Left ventricle myocardium inferior (tissue), 1 donor: ENCODE results near the gene CLSTN3. TPM values are rescaled to one million over a fixed set of nuclear protein-coding genes. Genes with fewer than 3 reads are reported as not detected.
A peak's percentile ranks its signal among the peaks of the same experiment; 100 is the strongest.
"Not testable (repeated sequence)": the region's sequence is repeated elsewhere in the genome, so short reads cannot be mapped to it uniquely, and the experiment has no call there.

ENCODE experiments used
- DNase-seq: peaks from one replicate; pipeline ENCODE4 v3.0.0-alpha.2; 2020
- H3K27ac ChIP-seq: fragments of 200-600 bp; replicated peaks from 2 replicates; pipeline ENCODE4 v1.8.0; 2021
- H3K27me3 ChIP-seq: fragments of 200-600 bp; 2 replicates; pipeline ENCODE4 v1.8.0; 2021; ENCODE audit warnings: low read depth
- H3K36me3 ChIP-seq: fragments of 200-600 bp; 2 replicates; pipeline ENCODE4 v1.8.0; 2021
- H3K4me1 ChIP-seq: fragments of 200-600 bp; 2 replicates; pipeline ENCODE4 v1.8.0; 2021
- H3K4me3 ChIP-seq: fragments of 200-600 bp; 2 replicates; pipeline ENCODE4 v1.8.0; 2021; ENCODE audit warnings: mild to moderate bottlenecking, moderate library complexity
- H3K9me3 ChIP-seq: fragments of 200-600 bp; replicated peaks from 2 replicates; pipeline ENCODE4 v1.8.0; 2021
- CTCF ChIP-seq: fragments of 200-600 bp; IDR thresholded peaks from 2 replicates; pipeline ENCODE4 v1.8.0; 2021; ENCODE audit warnings: antibody characterized with exemption, mild to moderate bottlenecking, borderline replicate concordance
- intact Hi-C: fragments of 100-400 bp; cut with micrococcal nuclease; formaldehyde crosslinking; loops from one replicate; pipeline ENCODE4 v1.11.0; 2022
- total RNA-seq: library from RNA; stranded (reverse); fragmentation: NEBNext Ultra II Directional; extraction: Animal tissue kit (Norgen Biotek cat#: 25700); gene quantifications from one replicate; pipeline ENCODE4 v1.2.1, GENCODE V29; 2021
- donor health status: DM: no; HTN: yes; CAD: no; lungs with severe emphysema.

CLSTN3 gene
- total RNA-seq, 1 donor from 2014 or later, result 4.6 TPM

GRCh38 chr12:7101047-7101693 is 29.0 kb upstream of the CLSTN3 start:
- peaks cover 20% of the 10 kb centered on the region for H3K36me3 ChIP-seq
- intact Hi-C loops, result no loop called here

GRCh38 chr12:7101694-7102131 is 28.5 kb upstream of the CLSTN3 start:
- Histone ChIP-seq H3K4me3 (peak overlapping the region; percentile 5), H3K27ac (peak overlapping the region; percentile 54), H3K36me3 (peaks cover 21% of the 10 kb centered on the region), H3K9me3 (peaks cover 10% of the 10 kb centered on the region), H3K4me1 (peaks cover 9% of the 10 kb centered on the region), H3K27me3 (no peaks in the 10 kb centered on the region)
- intact Hi-C loops, result no loop called here
- TF ChIP-seq CTCF, result no peak
- DNase-seq, result no peak

More at GRCh38 chr12:7101047-7101693, 29.0 kb upstream of the CLSTN3 start:
- no peaks in the 10 kb centered on the region for H3K27me3 ChIP-seq
- TF ChIP-seq CTCF, result no peak
- H3K4me3 ChIP-seq, result peak overlapping the region; percentile 5
- peaks cover 6% of the 10 kb centered on the region for H3K9me3 ChIP-seq
- peaks cover 9% of the 10 kb centered on the region for H3K4me1 ChIP-seq
- no peak for DNase-seq
- peak overlapping the region; percentile 54 for H3K27ac ChIP-seq

GRCh38 chr12:7102582-7102981 is 27.6 kb upstream of the CLSTN3 start:
- peak overlapping the region; percentile 54 for H3K27ac ChIP-seq
- no peak for DNase-seq
- no peak overlapping the region for H3K4me3 ChIP-seq
- intact Hi-C loops, result no loop called here
- no peaks in the 10 kb centered on the region for H3K27me3 ChIP-seq
- peaks cover 9% of the 10 kb centered on the region for H3K4me1 ChIP-seq
- no peak for TF ChIP-seq CTCF
- H3K9me3 ChIP-seq, result peaks cover 10% of the 10 kb centered on the region
- peaks cover 21% of the 10 kb centered on the region for H3K36me3 ChIP-seq

GRCh38 chr12:7103837-7104584 is 26.2 kb upstream of the CLSTN3 start:
- DNase-seq, result no peak
- H3K36me3 ChIP-seq, result peaks cover 15% of the 10 kb centered on the region

GRCh38 chr12:7106082-7106481 is 24.1 kb upstream of the CLSTN3 start:
- Histone ChIP-seq H3K27ac (no peak overlapping the region), H3K9me3 (peaks cover 10% of the 10 kb centered on the region), H3K4me3 (no peak overlapping the region), H3K36me3 (peaks cover 4% of the 10 kb centered on the region), H3K27me3 (no peaks in the 10 kb centered on the region), H3K4me1 (peaks cover 25% of the 10 kb centered on the region)
- intact Hi-C loops, result loop anchor here (5.0 kb wide), 1 partner anchor 44 kb away; the partner anchor contains the start of gene C1S
- no peak for TF ChIP-seq CTCF
- DNase-seq, result no peak

More at GRCh38 chr12:7103837-7104584, 26.2 kb upstream of the CLSTN3 start:
- no peak overlapping the region for H3K4me3 ChIP-seq
- no peaks in the 10 kb centered on the region for H3K27me3 ChIP-seq
- intact Hi-C loops, result no loop called here
- peaks cover 20% of the 10 kb centered on the region for H3K4me1 ChIP-seq
- no peak overlapping the region for H3K27ac ChIP-seq
- no peak for TF ChIP-seq CTCF
- peaks cover 10% of the 10 kb centered on the region for H3K9me3 ChIP-seq

- intact Hi-C loops, result loop anchor here (5.0 kb wide), 1 partner anchor 45 kb away; the partner anchor contains the start of gene C1S
- Histone ChIP-seq H3K4me1 (peaks cover 20% of the 10 kb centered on the region), H3K4me3 (peak overlapping the region; percentile 69)
Observed at GRCh38 chr12:7107181-7107580, 23.0 kb upstream of the CLSTN3 start.

More at GRCh38 chr12:7107181-7107580, 23.0 kb upstream of the CLSTN3 start:
- H3K9me3 ChIP-seq, result peaks cover 10% of the 10 kb centered on the region
- H3K27me3 ChIP-seq, H3K36me3 ChIP-seq, DNase-seq: not testable (repeated sequence)
- H3K27ac ChIP-seq, result peak overlapping the region; percentile 93
